GM13976 (cell line): ENCODE results near the gene SLC35D2.

Source experiments
- DNase-seq: peaks from one replicate; pipeline ENCODE4 v3.0.0; 2012; ENCODE audit warnings: low spot score
- in situ Hi-C: fragments of 300-500 bp; cut with MboI; formaldehyde crosslinking; loops from one replicate; pipeline ENCODE4 v1.12.0; 2022; ENCODE audit warnings: low sequenced_read_pairs, mixed read lengths, inconsistent platforms; ENCODE audit not compliant: unreplicated experiment
- TF ChIP-seq, protein P1 (sequence below): IDR thresholded peaks from 2 replicates; pipeline ENCODE4 v1.5.1; 2012; ENCODE audit warnings: borderline replicate concordance, mild to moderate bottlenecking; ENCODE audit not compliant: insufficient read depth; ENCODE audit errors: extremely low read depth, missing control alignments, control extremely low read depth

SLC35D2 gene

DNA sequence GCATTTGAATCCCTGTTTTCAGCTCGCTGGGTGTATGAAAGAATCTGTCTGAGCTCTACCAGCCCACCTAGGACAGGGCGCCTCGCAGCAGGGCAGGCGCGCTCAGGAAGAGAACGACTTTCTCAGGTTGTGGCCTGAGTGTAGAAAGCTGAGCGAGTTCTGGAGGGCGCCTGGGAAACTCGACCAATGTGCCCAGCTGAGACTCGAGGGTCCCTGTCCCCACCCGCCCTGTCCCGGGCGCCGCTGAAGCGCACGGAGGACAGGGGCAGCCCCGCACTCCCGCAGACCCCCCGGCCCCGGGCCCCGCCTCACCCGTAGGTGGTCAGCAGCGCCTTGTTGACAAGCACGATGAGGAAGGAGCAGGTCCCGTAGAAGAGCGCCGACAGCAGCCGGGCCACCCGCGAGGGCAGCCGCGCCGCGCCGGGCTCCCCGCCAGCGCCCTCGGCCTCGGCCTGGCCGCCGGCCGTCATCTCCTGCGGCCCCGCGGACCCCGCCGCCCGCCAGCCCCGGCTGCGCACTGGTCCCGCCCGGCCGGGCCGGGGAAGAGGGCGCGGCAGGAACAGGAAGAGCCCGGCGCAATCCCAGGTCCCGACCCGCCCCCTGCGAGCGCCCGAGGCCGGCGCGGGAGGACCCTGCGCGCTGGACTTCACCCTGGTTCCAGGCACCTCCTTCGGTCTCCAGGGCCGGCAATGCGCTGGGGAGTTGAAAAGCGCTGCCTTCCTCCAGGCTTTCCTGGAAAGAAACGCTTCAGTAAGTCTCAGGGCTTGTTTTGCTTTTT is at the start of gene SLC35D2:
SLC35D2 (minus strand) TSS at position 547 of the 778 bp plus-strand sequence; CDS start at position 470, 77 bp downstream.
- in situ Hi-C loops: no loop called here
- DNase-seq: peak; percentile 73
- TF ChIP-seq, protein P1, sequence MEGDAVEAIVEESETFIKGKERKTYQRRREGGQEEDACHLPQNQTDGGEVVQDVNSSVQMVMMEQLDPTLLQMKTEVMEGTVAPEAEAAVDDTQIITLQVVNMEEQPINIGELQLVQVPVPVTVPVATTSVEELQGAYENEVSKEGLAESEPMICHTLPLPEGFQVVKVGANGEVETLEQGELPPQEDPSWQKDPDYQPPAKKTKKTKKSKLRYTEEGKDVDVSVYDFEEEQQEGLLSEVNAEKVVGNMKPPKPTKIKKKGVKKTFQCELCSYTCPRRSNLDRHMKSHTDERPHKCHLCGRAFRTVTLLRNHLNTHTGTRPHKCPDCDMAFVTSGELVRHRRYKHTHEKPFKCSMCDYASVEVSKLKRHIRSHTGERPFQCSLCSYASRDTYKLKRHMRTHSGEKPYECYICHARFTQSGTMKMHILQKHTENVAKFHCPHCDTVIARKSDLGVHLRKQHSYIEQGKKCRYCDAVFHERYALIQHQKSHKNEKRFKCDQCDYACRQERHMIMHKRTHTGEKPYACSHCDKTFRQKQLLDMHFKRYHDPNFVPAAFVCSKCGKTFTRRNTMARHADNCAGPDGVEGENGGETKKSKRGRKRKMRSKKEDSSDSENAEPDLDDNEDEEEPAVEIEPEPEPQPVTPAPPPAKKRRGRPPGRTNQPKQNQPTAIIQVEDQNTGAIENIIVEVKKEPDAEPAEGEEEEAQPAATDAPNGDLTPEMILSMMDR: no peak

GRCh38 chr9:96430377-96430776 is 46.9 kb upstream of the SLC35D2 start:
- TF ChIP-seq, protein P1: no peak
- no peak for DNase-seq
- in situ Hi-C loops: no loop called here

- TF ChIP-seq, protein P1: no peak
- DNase-seq: no peak
- in situ Hi-C loops: no loop called here
Observed at GRCh38 chr9:96429732-96430131, 46.2 kb upstream of the SLC35D2 start.

GRCh38 chr9:96425500-96426169 is 42.1 kb upstream of the SLC35D2 start:
- in situ Hi-C loops: no loop called here
- TF ChIP-seq, protein P1: no peak
- no peak for DNase-seq

DNA sequence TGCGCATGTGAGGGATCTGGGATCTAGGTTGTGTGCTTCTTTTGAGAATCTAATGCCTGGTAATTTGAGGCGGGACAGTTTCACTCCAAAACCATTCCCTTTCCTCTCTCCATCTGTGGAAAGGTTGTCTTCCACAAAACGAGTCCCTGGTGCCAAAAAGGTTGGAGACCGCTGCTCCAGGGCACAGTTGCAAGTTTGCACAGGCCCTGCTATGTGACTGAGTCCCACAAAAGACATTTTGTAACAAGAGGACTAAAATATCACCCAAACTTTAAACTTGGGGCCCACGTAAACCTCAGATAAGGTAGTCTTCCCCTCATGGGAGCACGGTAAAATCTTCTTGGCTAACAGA is 40.5 kb upstream of the SLC35D2 start:
- in situ Hi-C loops: no loop called here
- no peak for DNase-seq

GRCh38 chr9:96423322-96423984 is 39.9 kb upstream of the SLC35D2 start:
- TF ChIP-seq, protein P1: no peak
- in situ Hi-C loops: no loop called here
- no peak for DNase-seq

More for the DNA sequence above, 40.5 kb upstream of the SLC35D2 start:
- TF ChIP-seq, protein P1: no peak
